Fibroblast of the aortic adventitia (primary cell): ENCODE measurements around the gene PRSS48. TPM values are rescaled to one million over a fixed set of nuclear protein-coding genes. Genes with fewer than 3 reads are reported as not detected.

Experiments used
- DNase-seq: peaks from one replicate; pipeline ENCODE4 v3.0.0-alpha.2; 2010; ENCODE audit warnings: low read depth
- H3K4me3 ChIP-seq: 2 replicates; pipeline ENCODE4 v1.5.1; 2011; ENCODE audit warnings: low read depth, mild to moderate bottlenecking, control low read depth, low read length, moderate library complexity
- CTCF ChIP-seq: IDR thresholded peaks from 2 replicates; pipeline ENCODE4 v1.5.1; 2011; ENCODE audit warnings: mild to moderate bottlenecking, low read length, control low read depth, inconsistent platforms; ENCODE audit not compliant: insufficient read depth
- total RNA-seq: library from RNA; depleted of rRNA; stranded (reverse); fragments of >200 nt; gene quantifications from 2 replicates; pipeline ENCODE4 v1.2.3, GENCODE V29; 2012; ENCODE audit warnings: low replicate concordance

Gene PRSS48
- total RNA-seq, 1 donor = not detected

- TF ChIP-seq CTCF = no peak
- DNase-seq = no peak
- H3K4me3 ChIP-seq = no peak overlapping the region
Observed at GRCh38 chr4:151291485-151291884, 14.5 kb downstream of the PRSS48 start.

- DNase-seq = no peak
- no peak for TF ChIP-seq CTCF
- no peak overlapping the region for H3K4me3 ChIP-seq
Observed at GRCh38 chr4:151292038-151292437, 15.1 kb downstream of the PRSS48 start.

- no peak for TF ChIP-seq CTCF
- DNase-seq = no peak
Observed at GRCh38 chr4:151294833-151295496, 18.0 kb downstream of the PRSS48 start.

GRCh38 chr4:151296227-151296626 lies 19.3 kb downstream of the PRSS48 start:
- DNase-seq = no peak
- no peak for TF ChIP-seq CTCF
- no peak overlapping the region for H3K4me3 ChIP-seq

More at GRCh38 chr4:151294833-151295496, 18.0 kb downstream of the PRSS48 start:
- H3K4me3 ChIP-seq = no peak overlapping the region

GRCh38 chr4:151297170-151297569 lies 20.2 kb downstream of the PRSS48 start:
- DNase-seq = no peak
- no peak overlapping the region for H3K4me3 ChIP-seq
- no peak for TF ChIP-seq CTCF

GRCh38 chr4:151302432-151302831 lies 25.5 kb downstream of the PRSS48 start:
- TF ChIP-seq CTCF = no peak
- H3K4me3 ChIP-seq = no peak overlapping the region
- DNase-seq = peak; percentile 51

GRCh38 chr4:151304226-151304625 lies 27.3 kb downstream of the PRSS48 start:
- H3K4me3 ChIP-seq = no peak overlapping the region
- DNase-seq = no peak
- TF ChIP-seq CTCF = no peak
